Measurements from ENCODE around the gene FAM222A. TPM values are rescaled to one million over a fixed set of nuclear protein-coding genes. Genes with fewer than 3 reads are reported as not detected.

FAM222A gene
- total RNA-seq, 6 experiments from 2014 or later, result 0.34 to 4.3 (median 1.2) TPM

DNA sequence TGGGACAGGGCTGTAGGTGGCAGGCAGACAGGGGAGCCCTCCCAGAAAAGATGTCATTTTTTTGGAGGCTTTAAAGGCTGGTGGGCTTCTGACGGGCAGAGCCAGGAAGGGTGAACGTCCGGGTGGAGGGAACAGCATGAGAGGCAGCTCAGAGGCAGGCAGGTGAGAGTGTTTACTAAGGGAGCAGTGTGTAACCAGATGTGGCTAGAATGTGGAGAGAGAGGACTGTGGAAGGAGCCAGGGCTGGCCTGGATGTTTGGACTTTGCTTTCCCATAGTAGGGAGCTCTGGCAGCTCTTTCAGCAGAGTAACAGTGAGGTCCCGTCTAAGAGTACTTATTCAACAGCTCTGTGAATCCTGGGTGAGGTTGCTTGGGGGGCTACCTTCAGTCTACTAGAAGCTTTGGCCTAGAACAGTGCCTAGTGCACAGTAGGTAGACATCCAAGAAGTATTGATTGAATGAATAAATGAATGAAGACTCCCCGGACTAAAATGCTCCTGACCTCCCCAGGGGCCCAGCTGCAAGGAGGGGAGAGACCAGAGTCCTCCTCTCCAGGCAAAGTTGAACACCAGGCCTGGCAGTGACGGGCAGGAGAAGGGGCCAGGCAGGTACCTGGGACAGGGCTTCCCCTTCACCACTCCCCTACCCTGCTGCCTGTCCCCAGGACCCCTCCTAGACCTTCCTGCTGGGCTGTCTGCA, 8.5 kb downstream of the FAM222A start:
- TF ChIP-seq POLR2A (IDR thresholded peaks at IDR 0.05), result no peak
- TF ChIP-seq, protein P1, sequence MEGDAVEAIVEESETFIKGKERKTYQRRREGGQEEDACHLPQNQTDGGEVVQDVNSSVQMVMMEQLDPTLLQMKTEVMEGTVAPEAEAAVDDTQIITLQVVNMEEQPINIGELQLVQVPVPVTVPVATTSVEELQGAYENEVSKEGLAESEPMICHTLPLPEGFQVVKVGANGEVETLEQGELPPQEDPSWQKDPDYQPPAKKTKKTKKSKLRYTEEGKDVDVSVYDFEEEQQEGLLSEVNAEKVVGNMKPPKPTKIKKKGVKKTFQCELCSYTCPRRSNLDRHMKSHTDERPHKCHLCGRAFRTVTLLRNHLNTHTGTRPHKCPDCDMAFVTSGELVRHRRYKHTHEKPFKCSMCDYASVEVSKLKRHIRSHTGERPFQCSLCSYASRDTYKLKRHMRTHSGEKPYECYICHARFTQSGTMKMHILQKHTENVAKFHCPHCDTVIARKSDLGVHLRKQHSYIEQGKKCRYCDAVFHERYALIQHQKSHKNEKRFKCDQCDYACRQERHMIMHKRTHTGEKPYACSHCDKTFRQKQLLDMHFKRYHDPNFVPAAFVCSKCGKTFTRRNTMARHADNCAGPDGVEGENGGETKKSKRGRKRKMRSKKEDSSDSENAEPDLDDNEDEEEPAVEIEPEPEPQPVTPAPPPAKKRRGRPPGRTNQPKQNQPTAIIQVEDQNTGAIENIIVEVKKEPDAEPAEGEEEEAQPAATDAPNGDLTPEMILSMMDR (IDR thresholded peaks at IDR 0.05), result no peak
- Histone ChIP-seq H3K36me3 (no peaks in the 10 kb centered on the region), H3K27ac (peak overlapping the region in 1 of 3 donors; percentile 24), H3K9me3 (no peaks in the 10 kb centered on the region), H3K4me3 (no peak overlapping the region), H3K4me1 (peaks cover 0 to 48% (median 21%) of the 10 kb centered on the region in 4 donors), H3K27me3 (no peaks in the 10 kb centered on the region)
- DNase-seq (peak in 1 of 3 donors; percentile 74), ATAC-seq (peak; percentile 27 to 60 (median 43))
- intact Hi-C loops (cut with DNase I), result no loop called here
- 30% methylated on average over 4 of the region's 6 CpGs for WGBS (ENCODE audit: insufficient coverage, low coverage, low lambda C conversion rate, missing lambda C conversion rate)

DNA sequence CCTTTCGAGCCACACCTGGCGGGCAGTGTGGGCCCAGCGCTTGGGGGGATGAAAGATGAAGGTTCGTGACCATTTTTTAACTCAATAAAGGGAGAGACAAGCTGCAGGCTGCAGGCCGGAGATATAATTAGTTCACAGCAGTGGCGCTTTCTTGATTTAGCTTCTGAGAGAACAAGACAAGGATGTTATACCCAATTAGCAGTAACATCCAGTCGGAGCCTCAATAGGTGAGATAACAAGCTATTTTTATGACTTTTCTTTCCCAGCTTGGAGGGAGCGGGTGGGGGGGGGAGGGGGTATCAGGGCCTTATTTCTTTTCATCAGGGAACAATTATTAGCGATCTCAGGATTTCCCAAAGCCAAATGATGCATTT, 9.1 kb downstream of the FAM222A start:
- DNase-seq, result no peak
- H3K9me3 ChIP-seq, result no peaks in the 10 kb centered on the region
- WGBS (ENCODE audit: insufficient coverage, low coverage, low lambda C conversion rate, missing lambda C conversion rate), result 67% methylated on average over 5 of the region's 9 CpGs
- H3K27me3 ChIP-seq, result no peaks in the 10 kb centered on the region
- H3K4me3 ChIP-seq, result no peak overlapping the region
- ATAC-seq, result no peak
- peak overlapping the region in 1 of 3 donors; percentile 24 for H3K27ac ChIP-seq
- no peaks in the 10 kb centered on the region for H3K36me3 ChIP-seq
- peaks cover 0 to 48% (median 21%) of the 10 kb centered on the region in 4 donors for H3K4me1 ChIP-seq
- TF ChIP-seq, protein P1 (IDR thresholded peaks at IDR 0.05), result no peak
- no peak for TF ChIP-seq POLR2A (IDR thresholded peaks at IDR 0.05)
- intact Hi-C loops (cut with DNase I), result no loop called here

DNA sequence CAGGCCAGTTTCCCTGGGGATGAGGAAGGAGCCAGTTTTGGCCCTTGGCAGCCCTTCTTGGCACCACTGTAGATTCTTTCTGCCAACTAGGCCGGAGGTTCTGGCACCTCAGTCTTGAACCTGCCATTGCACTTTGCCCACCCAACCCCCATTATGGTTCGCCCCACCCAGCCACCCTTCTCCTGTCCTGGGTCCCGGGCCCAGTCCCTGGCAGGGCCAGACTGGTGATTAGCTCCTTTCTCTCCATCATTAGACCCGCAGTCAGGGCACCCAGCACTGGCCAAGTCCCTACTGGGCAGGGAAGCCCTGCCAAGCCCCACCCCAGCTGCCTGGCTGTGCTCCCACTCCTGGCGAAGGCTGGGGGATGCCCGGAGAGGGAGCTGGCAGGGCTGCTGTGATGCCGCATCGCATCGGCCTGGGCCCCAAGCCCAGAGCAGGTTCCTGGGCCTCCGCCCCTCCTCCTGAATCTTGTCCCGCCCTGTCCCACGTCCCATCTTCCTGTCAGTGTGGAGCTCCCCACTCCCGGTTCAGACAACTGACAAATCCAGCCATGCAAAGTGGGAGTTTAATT, 9.8 kb downstream of the FAM222A start:
- ATAC-seq, result peak; percentile 80 to 85 (median 83)
- Histone ChIP-seq H3K4me1 (peaks cover 0 to 48% (median 21%) of the 10 kb centered on the region in 4 donors), H3K27me3 (no peaks in the 10 kb centered on the region), H3K9me3 (no peaks in the 10 kb centered on the region), H3K27ac (peak overlapping the region in 1 of 3 donors; percentile 24), H3K4me3 (no peak overlapping the region), H3K36me3 (no peaks in the 10 kb centered on the region)
- TF ChIP-seq, protein P1 (IDR thresholded peaks at IDR 0.05), result no peak
- no peak for TF ChIP-seq POLR2A (IDR thresholded peaks at IDR 0.05)
- DNase-seq, result peak; percentile 84 to 93 (median 90)
- intact Hi-C loops (cut with DNase I), result no loop called here
- 15% methylated on average over 3 of the region's 13 CpGs for WGBS (ENCODE audit: insufficient coverage, low coverage, low lambda C conversion rate, missing lambda C conversion rate)

DNA sequence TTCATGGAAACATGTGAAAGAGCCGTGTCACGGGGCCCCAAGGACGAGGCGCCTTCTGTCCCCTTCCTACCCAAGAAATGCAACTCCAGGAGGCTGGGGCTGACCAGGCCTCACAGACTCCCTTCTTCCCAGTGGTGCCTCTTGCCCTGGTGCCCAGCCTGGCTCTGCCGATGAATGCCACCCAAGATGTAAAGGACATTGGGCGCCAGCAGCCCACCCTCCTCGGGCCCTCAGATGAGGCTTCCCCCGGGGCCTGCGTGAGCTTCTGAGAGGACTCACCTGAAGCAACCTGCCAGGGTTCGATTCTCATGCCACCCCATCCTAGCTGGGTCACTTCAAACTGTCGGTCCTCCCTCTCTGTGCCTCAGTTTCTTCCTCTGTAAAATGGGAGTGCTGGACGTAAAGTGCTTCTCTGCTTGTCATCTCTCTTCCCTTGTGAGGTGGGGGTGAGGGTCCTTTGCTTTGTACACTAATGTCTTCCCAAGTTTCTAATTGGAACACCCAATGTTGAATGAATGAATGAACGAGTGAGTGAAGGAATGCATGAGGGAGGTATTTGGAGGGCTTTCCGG, 10.8 kb downstream of the FAM222A start:
- no peak for TF ChIP-seq POLR2A (IDR thresholded peaks at IDR 0.05)
- TF ChIP-seq, protein P1 (IDR thresholded peaks at IDR 0.05), result no peak
- ATAC-seq, result no peak
- peaks cover 0 to 47% (median 21%) of the 10 kb centered on the region in 4 donors for H3K4me1 ChIP-seq
- H3K4me3 ChIP-seq, result no peak overlapping the region
- 88% methylated on average over 7 of the region's 14 CpGs for WGBS (ENCODE audit: insufficient coverage, low coverage, low lambda C conversion rate, missing lambda C conversion rate)
- H3K27ac ChIP-seq, result no peak overlapping the region
- DNase-seq, result peak in 1 of 3 donors; percentile 9
- H3K27me3 ChIP-seq, result no peaks in the 10 kb centered on the region
- H3K36me3 ChIP-seq, result no peaks in the 10 kb centered on the region
- intact Hi-C loops (cut with DNase I), result no loop called here
- no peaks in the 10 kb centered on the region for H3K9me3 ChIP-seq

Data from right lobe of liver (tissue), 6 donors.